Mesendoderm (in vitro differentiated cells): ENCODE results near the gene DOCK10.

Experiments
- DNase-seq: peaks from one replicate; pipeline ENCODE4 v3.0.0; 2013
- H2AK5ac ChIP-seq: 2 replicates; pipeline ENCODE4 v1.6.1; 2013; ENCODE audit warnings: low read length, inconsistent platforms
- H2BK120ac ChIP-seq: 2 replicates; pipeline ENCODE4 v1.6.1; 2013; ENCODE audit warnings: low read depth, mild to moderate bottlenecking, low read length, moderate library complexity, mixed read lengths
- H2BK15ac ChIP-seq: replicated peaks from 2 replicates; pipeline ENCODE4 v1.6.1; 2013; ENCODE audit warnings: low read depth, mild to moderate bottlenecking, moderate library complexity
- H2BK5ac ChIP-seq: 2 replicates; pipeline ENCODE4 v1.6.1; 2013; ENCODE audit warnings: low read length, inconsistent platforms
- H3K18ac ChIP-seq: 2 replicates; pipeline ENCODE4 v1.6.1; 2013; ENCODE audit warnings: mild to moderate bottlenecking, low read length, mixed read lengths
- H3K23ac ChIP-seq: one replicate; pipeline ENCODE4 v1.6.1; 2013; ENCODE audit warnings: low read length
- H3K27ac ChIP-seq: 2 replicates; pipeline ENCODE4 v1.5.1; 2013; ENCODE audit warnings: low read depth, mild to moderate bottlenecking, inconsistent platforms, low read length, moderate library complexity
- H3K27me3 ChIP-seq: 2 replicates; pipeline ENCODE4 v1.6.1; 2013; ENCODE audit warnings: low read length, control low read depth, mild to moderate bottlenecking, inconsistent platforms; ENCODE audit not compliant: insufficient read depth, poor library complexity
- H3K36me3 ChIP-seq: 2 replicates; pipeline ENCODE4 v1.6.1; 2013; ENCODE audit warnings: low read length, inconsistent platforms; ENCODE audit not compliant: control insufficient read depth, insufficient read depth
- H3K4ac ChIP-seq: one replicate; pipeline ENCODE4 v1.6.1; 2013; ENCODE audit warnings: low read depth, mild to moderate bottlenecking, low read length, moderate library complexity
- H3K4me1 ChIP-seq: 2 replicates; pipeline ENCODE4 v1.6.1; 2013; ENCODE audit warnings: low read depth, low read length, inconsistent platforms; ENCODE audit not compliant: control insufficient read depth
- H3K4me2 ChIP-seq: 2 replicates; pipeline ENCODE4 v1.6.1; 2013; ENCODE audit warnings: low read length
- H3K4me3 ChIP-seq: 2 replicates; pipeline ENCODE4 v1.5.1; 2013; ENCODE audit warnings: mild to moderate bottlenecking, low read length
- H3K56ac ChIP-seq: one replicate; pipeline ENCODE4 v1.6.1; 2013; ENCODE audit warnings: low read length
- H3K79me1 ChIP-seq: 2 replicates; pipeline ENCODE4 v1.6.1; 2013; ENCODE audit warnings: low read length, inconsistent platforms
- H3K79me2 ChIP-seq: 2 replicates; pipeline ENCODE4 v1.6.1; 2013; ENCODE audit warnings: mild to moderate bottlenecking, low read length; ENCODE audit not compliant: control insufficient read depth, insufficient read depth
- H3K9ac ChIP-seq: 2 replicates; pipeline ENCODE4 v1.6.1; 2013; ENCODE audit warnings: low read length, inconsistent platforms
- H4K5ac ChIP-seq: one replicate; pipeline ENCODE4 v1.6.1; 2013; ENCODE audit warnings: low read length
- H4K8ac ChIP-seq: one replicate; pipeline ENCODE4 v1.6.1; 2013; ENCODE audit warnings: low read depth, mild to moderate bottlenecking, control low read depth, low read length, moderate library complexity
- WGBS: extraction: QIAGEN DNeasy Blood & Tissue Kit; methylation state at CpG from one replicate; pipeline ENCODE4 v1.1.7; 2013; ENCODE audit warnings: low lambda C conversion rate, missing lambda C conversion rate; ENCODE audit not compliant: insufficient coverage; ENCODE audit errors: extremely low coverage; 5-methylcytosine and 5-hydroxymethylcytosine counted together

Gene DOCK10

GRCh38 chr2:224851811-224852210, 190.5 kb downstream of the DOCK10 start:
- Histone ChIP-seq H3K4me3 (no peak overlapping the region), H2BK120ac (no peak overlapping the region), H3K9ac (no peak overlapping the region), H2BK5ac (no peak overlapping the region), H3K27ac (no peak overlapping the region), H3K27me3 (no peaks in the 10 kb centered on the region), H4K5ac (no peak overlapping the region), H3K4me2 (no peak overlapping the region), H3K56ac (no peak overlapping the region), H3K36me3 (no peaks in the 10 kb centered on the region), H3K79me2 (no peaks in the 10 kb centered on the region), H3K23ac (no peak overlapping the region), H2BK15ac (no peak overlapping the region), H3K79me1 (no peaks in the 10 kb centered on the region), H3K18ac (no peak overlapping the region), H3K4me1 (no peaks in the 10 kb centered on the region), H3K4ac (no peak overlapping the region), H4K8ac (no peak overlapping the region), H2AK5ac (no peak overlapping the region)
- no CpG with 5 or more reads among the region's 12 CpGs for WGBS
- DNase-seq = no peak

DNA sequence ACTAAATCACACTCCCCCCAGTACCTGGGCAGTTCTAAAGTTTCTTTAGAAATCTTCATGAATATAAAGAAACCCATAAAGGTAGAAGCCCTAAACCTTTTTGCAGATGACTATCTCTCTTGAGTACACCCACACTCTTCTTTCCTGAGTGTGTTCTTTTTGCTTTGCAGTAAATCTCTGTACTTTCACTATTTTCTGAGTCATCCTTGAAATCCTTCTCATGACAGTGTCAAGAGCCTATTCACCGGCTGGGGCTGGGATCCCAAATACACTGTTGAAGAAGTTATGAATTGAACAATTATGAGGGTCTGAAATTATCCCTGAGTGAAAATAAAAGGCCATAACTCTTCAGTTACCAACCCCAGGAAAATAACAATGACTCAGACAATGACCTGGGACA, 192.2 kb downstream of the DOCK10 start:
- H3K18ac ChIP-seq = no peak overlapping the region
- H2BK120ac ChIP-seq = no peak overlapping the region
- no peak overlapping the region for H2BK15ac ChIP-seq
- no peak overlapping the region for H3K23ac ChIP-seq
- H3K9ac ChIP-seq = no peak overlapping the region
- no peak overlapping the region for H4K5ac ChIP-seq
- H3K4ac ChIP-seq = no peak overlapping the region
- no peak overlapping the region for H3K56ac ChIP-seq
- H3K36me3 ChIP-seq = no peaks in the 10 kb centered on the region
- no peak overlapping the region for H3K27ac ChIP-seq
- DNase-seq = no peak
- H3K4me1 ChIP-seq = no peaks in the 10 kb centered on the region
- no peak overlapping the region for H2AK5ac ChIP-seq
- no peak overlapping the region for H4K8ac ChIP-seq
- H2BK5ac ChIP-seq = no peak overlapping the region
- no peak overlapping the region for H3K4me2 ChIP-seq
- no peak overlapping the region for H3K4me3 ChIP-seq
- no CpG with 5 or more reads among the region's 1 CpG for WGBS
- H3K27me3 ChIP-seq = no peaks in the 10 kb centered on the region
- no peaks in the 10 kb centered on the region for H3K79me1 ChIP-seq
- no peaks in the 10 kb centered on the region for H3K79me2 ChIP-seq

DNA sequence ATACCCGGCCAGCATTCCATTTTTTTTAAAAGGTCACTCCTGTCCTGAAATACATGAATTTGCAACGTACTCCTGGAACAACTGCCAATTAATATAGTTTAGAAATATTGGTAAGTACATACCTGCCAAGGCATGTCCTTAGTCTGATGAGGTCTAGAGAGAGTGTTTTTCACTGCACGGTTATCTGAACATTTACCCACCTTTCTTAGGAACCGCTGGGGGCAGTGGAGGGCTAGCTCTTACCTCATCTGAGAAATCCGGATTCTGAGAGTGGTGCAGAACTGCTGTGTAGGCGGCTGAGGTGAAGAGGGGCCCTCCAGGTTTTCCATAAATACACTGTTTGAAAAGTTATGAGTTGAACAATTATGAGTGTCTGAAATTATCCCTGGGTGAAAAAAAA, 193.0 kb downstream of the DOCK10 start:
- H2BK120ac ChIP-seq = no peak overlapping the region
- H2BK15ac ChIP-seq = no peak overlapping the region
- H3K27ac ChIP-seq = no peak overlapping the region
- no peak overlapping the region for H3K4me3 ChIP-seq
- H3K36me3 ChIP-seq = no peaks in the 10 kb centered on the region
- H4K8ac ChIP-seq = no peak overlapping the region
- H4K5ac ChIP-seq = no peak overlapping the region
- no peaks in the 10 kb centered on the region for H3K4me1 ChIP-seq
- H3K4ac ChIP-seq = no peak overlapping the region
- H3K18ac ChIP-seq = no peak overlapping the region
- no peak overlapping the region for H3K56ac ChIP-seq
- H2AK5ac ChIP-seq = no peak overlapping the region
- no peak overlapping the region for H2BK5ac ChIP-seq
- no peak overlapping the region for H3K9ac ChIP-seq
- H3K79me1 ChIP-seq = no peaks in the 10 kb centered on the region
- peak; percentile 33 for DNase-seq
- H3K79me2 ChIP-seq = no peaks in the 10 kb centered on the region
- no peak overlapping the region for H3K4me2 ChIP-seq
- no peak overlapping the region for H3K23ac ChIP-seq
- H3K27me3 ChIP-seq = no peaks in the 10 kb centered on the region
- WGBS = no CpG with 5 or more reads among the region's 6 CpGs

DNA sequence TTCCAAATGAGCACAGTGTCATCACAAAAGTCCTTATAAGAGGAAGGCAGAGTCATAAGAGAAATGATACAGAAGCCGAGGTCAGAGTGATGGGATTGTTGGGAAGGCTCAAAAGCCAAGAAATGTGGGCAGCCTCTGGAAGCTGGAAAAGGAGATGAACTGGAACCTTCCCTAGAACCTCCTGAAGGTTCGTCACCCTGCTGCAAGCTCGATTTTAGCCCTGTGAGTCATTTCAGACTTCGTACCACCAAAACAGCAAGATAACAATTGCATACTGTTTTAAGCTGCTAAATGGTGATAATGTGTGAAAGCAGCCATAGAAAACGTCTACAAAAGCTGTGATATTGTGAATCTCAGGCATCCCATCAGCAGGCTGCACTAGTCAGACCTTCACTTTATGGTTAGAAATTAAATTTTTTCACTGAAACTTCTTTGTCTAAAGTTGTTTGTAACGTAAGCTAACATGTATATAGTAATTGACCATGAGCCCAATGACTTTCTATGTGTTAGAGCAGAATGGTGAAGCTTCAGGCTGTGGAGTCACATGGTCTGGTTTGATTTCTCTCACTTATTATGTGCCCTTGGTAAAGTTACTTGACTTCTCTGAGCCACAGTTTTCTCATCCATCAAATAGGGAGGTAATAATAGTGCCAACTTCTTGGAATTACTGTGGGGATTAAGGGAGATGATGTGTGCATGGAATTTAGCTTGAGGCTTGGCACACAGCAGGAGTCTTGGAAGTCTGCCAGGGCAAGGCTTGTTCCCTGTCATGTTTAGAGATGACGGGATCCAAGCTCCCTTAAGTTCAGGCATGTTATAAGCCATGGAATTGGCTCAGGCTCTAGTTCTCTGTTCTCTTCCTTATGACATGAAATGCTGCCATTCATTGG, 194.1 kb downstream of the DOCK10 start:
- no peak overlapping the region for H4K8ac ChIP-seq
- H3K4me2 ChIP-seq = no peak overlapping the region
- H2BK15ac ChIP-seq = no peak overlapping the region
- no peaks in the 10 kb centered on the region for H3K79me2 ChIP-seq
- H2BK5ac ChIP-seq = no peak overlapping the region
- no peak overlapping the region for H3K9ac ChIP-seq
- no peak overlapping the region for H2AK5ac ChIP-seq
- H3K27ac ChIP-seq = no peak overlapping the region
- no peak overlapping the region for H4K5ac ChIP-seq
- H3K4ac ChIP-seq = no peak overlapping the region
- H3K56ac ChIP-seq = no peak overlapping the region
- DNase-seq = peak; percentile 27
- no peak overlapping the region for H3K23ac ChIP-seq
- H3K4me1 ChIP-seq = no peaks in the 10 kb centered on the region
- no peak overlapping the region for H3K4me3 ChIP-seq
- no peak overlapping the region for H3K18ac ChIP-seq
- no peaks in the 10 kb centered on the region for H3K79me1 ChIP-seq
- H3K36me3 ChIP-seq = no peaks in the 10 kb centered on the region
- H2BK120ac ChIP-seq = no peak overlapping the region
- H3K27me3 ChIP-seq = no peaks in the 10 kb centered on the region
- no CpG with 5 or more reads among the region's 7 CpGs for WGBS

DNA sequence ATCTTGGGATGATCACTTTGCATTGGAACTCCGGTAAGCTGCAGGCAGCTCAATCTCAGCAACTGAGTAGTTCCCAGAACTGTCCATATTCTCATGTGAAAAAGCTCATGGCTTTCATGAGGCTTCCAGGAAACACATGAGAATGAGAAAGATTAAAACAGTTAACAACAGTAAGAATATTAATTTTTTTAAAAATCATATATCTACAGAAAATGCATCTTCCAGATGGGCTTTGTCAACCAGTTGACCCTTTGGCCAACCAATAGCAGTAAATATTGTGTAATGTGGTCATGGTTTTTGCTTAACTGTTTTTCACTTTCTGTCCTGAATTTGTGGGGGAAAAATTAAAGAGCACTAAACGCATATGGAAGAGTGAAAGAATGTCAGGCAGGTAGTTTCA, 194.9 kb downstream of the DOCK10 start:
- Histone ChIP-seq H4K8ac (no peak overlapping the region), H3K79me1 (no peaks in the 10 kb centered on the region), H3K4me3 (no peak overlapping the region), H4K5ac (no peak overlapping the region), H2BK5ac (no peak overlapping the region), H3K36me3 (no peaks in the 10 kb centered on the region), H3K18ac (no peak overlapping the region), H3K27ac (no peak overlapping the region), H3K4ac (no peak overlapping the region), H3K79me2 (no peaks in the 10 kb centered on the region), H3K9ac (no peak overlapping the region), H2BK15ac (no peak overlapping the region), H2AK5ac (no peak overlapping the region), H3K56ac (no peak overlapping the region), H3K27me3 (no peaks in the 10 kb centered on the region), H3K23ac (no peak overlapping the region), H2BK120ac (no peak overlapping the region), H3K4me1 (no peaks in the 10 kb centered on the region), H3K4me2 (no peak overlapping the region)
- DNase-seq = no peak
- WGBS = no CpG with 5 or more reads among the region's 2 CpGs

- H4K5ac ChIP-seq = no peak overlapping the region
These were observed 195.6 kb downstream of the DOCK10 start for GRCh38 chr2:224846686-224847085.

More at GRCh38 chr2:224846686-224847085, 195.6 kb downstream of the DOCK10 start:
- no CpG with 5 or more reads among the region's 5 CpGs for WGBS
- Histone ChIP-seq H3K18ac (no peak overlapping the region), H3K4me3 (no peak overlapping the region), H3K4me1 (no peaks in the 10 kb centered on the region), H3K9ac (no peak overlapping the region), H3K4ac (no peak overlapping the region), H3K36me3 (no peaks in the 10 kb centered on the region), H3K4me2 (no peak overlapping the region), H4K8ac (no peak overlapping the region), H3K79me2 (no peaks in the 10 kb centered on the region), H3K27ac (no peak overlapping the region), H2BK5ac (no peak overlapping the region), H3K56ac (no peak overlapping the region), H3K27me3 (no peaks in the 10 kb centered on the region), H3K79me1 (no peaks in the 10 kb centered on the region), H2BK15ac (no peak overlapping the region), H2BK120ac (no peak overlapping the region), H3K23ac (no peak overlapping the region), H2AK5ac (no peak overlapping the region)
- DNase-seq = no peak
